ENCODE measurements around the gene SEMA5A.

DNA sequence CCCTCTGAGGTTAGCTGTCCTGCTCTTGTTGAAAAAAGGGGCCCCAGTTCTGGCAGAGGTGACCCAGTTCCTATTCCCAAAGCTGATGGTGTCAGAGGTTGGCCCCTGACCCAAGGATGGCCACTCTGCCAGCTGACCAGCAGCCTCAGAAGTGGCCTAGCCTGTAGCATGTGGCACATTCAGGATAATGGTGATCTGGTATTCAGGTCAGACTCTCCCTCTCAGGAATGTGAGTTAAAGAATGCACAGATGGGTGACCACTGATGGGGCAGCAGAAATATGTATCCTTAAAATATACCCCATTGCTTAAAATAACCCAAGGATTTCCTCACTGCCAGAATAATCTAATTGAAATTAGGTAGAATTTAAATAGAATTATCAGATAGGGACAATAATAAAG is 369.2 kb downstream of the SEMA5A start:
- TF ChIP-seq CTCF (IDR thresholded peaks at IDR 0.05 in 4 of 5, conservative IDR thresholded peaks at IDR 0.05 in 1 of 5) (no peak), POLR2A (IDR thresholded peaks at IDR 0.05) (no peak)

Data from gastrocnemius medialis (tissue), 4 donors.